IMR-90 (cell line): ENCODE measurements around the gene ZNF407. TPM values are rescaled to one million over a fixed set of nuclear protein-coding genes. Genes with fewer than 3 reads are reported as not detected.

ENCODE experiments used
- ATAC-seq: fragments of 200-7000 bp; cut with Tn5 transposase; 2 replicates; pipeline ENCODE4 v1.9.1; 2020; ENCODE audit warnings: low read depth, mild to moderate bottlenecking, moderate library complexity
- BruUV-seq: library from RNA; stranded (reverse); fragments of 400-500 nt; replicated peaks from 2 replicates; lab custom pipeline; 2021; lab: Mats Ljungman, UMichigan
- CTCF ChIA-PET: fragments of 300-600 bp; formaldehyde crosslinking; extraction: SDS; loops from one replicate; lab custom pipeline; 2021; ENCODE audit warnings: antibody characterized with exemption; lab: Yijun Ruan, JAX
- POLR2A ChIA-PET: fragments of 300-600 bp; sonication (Branson Sonifier 250); formaldehyde crosslinking; loops from one replicate; lab custom pipeline; 2022; ENCODE audit warnings: antibody characterized with exemption; ENCODE audit not compliant: unreplicated experiment; lab: Charles Lee
- DNase-seq: peaks from one replicate; pipeline ENCODE4 v3.0.0; 2013
- H2AFZ ChIP-seq: replicated peaks from 2 replicates; pipeline ENCODE3; 2013; ENCODE audit warnings: low read length, mild to moderate bottlenecking; ENCODE audit not compliant: poor library complexity
- H2AK5ac ChIP-seq: 2 replicates; pipeline ENCODE4 v1.6.1; 2013; ENCODE audit warnings: low read depth, low read length, inconsistent platforms
- H2AK9ac ChIP-seq: replicated peaks from 2 replicates; pipeline ENCODE3; 2013; ENCODE audit warnings: mild to moderate bottlenecking, low read depth, low read length, moderate library complexity; ENCODE audit not compliant: poor library complexity
- H2BK120ac ChIP-seq: 2 replicates; pipeline ENCODE4 v1.6.1; 2013; ENCODE audit warnings: low read depth, low read length, inconsistent platforms
- H2BK15ac ChIP-seq: 3 replicates; pipeline ENCODE4 v1.6.1; 2013; ENCODE audit warnings: low read depth, low read length, inconsistent platforms
- H2BK20ac ChIP-seq: 2 replicates; pipeline ENCODE4 v1.6.1; 2013; ENCODE audit warnings: low read depth, mild to moderate bottlenecking, inconsistent platforms, low read length, moderate library complexity
- H2BK5ac ChIP-seq: 2 replicates; pipeline ENCODE4 v1.6.1; 2013; ENCODE audit warnings: mild to moderate bottlenecking, low read depth, low read length, inconsistent platforms; ENCODE audit not compliant: poor library complexity, severe bottlenecking
- H3K14ac ChIP-seq: replicated peaks from 2 replicates; pipeline ENCODE4 v1.6.1; 2013; ENCODE audit warnings: low read depth, low read length, inconsistent platforms
- H3K18ac ChIP-seq: 2 replicates; pipeline ENCODE4 v1.6.1; 2013; ENCODE audit warnings: low read depth, low read length, control low read depth
- H3K23ac ChIP-seq: 2 replicates; pipeline ENCODE4 v1.6.1; 2013; ENCODE audit warnings: low read depth, low read length, inconsistent platforms
- H3K27ac ChIP-seq: 2 replicates; pipeline ENCODE4 v1.5.1; 2013; ENCODE audit warnings: mild to moderate bottlenecking, control low read depth, low read length; ENCODE audit not compliant: insufficient read depth
- H3K27me3 ChIP-seq: 2 replicates; pipeline ENCODE4 v1.6.1; 2013; ENCODE audit warnings: low read length; ENCODE audit not compliant: control insufficient read depth, insufficient read depth
- H3K36me3 ChIP-seq: 2 replicates; pipeline ENCODE4 v1.6.1; 2013; ENCODE audit warnings: low read length, mixed read lengths; ENCODE audit not compliant: control insufficient read depth, insufficient read depth
- H3K4ac ChIP-seq: 2 replicates; pipeline ENCODE4 v1.6.1; 2013; ENCODE audit warnings: low read depth, low read length, inconsistent platforms
- H3K4me1 ChIP-seq: 2 replicates; pipeline ENCODE4 v1.6.1; 2013; ENCODE audit warnings: low read length, mixed read lengths; ENCODE audit not compliant: control insufficient read depth, insufficient read depth
- H3K4me2 ChIP-seq: 2 replicates; pipeline ENCODE4 v1.6.1; 2013; ENCODE audit warnings: low read depth, mild to moderate bottlenecking, control low read depth, low read length, moderate library complexity
- H3K4me3 ChIP-seq: 2 replicates; pipeline ENCODE4 v1.5.1; 2013; ENCODE audit warnings: low read depth, mild to moderate bottlenecking, control low read depth, low read length, moderate library complexity; ENCODE audit not compliant: insufficient read depth
- H3K56ac ChIP-seq: 2 replicates; pipeline ENCODE4 v1.6.1; 2013; ENCODE audit warnings: low read length, inconsistent platforms; ENCODE audit not compliant: insufficient read depth; ENCODE audit errors: extremely low read depth
- H3K79me1 ChIP-seq, 2 experiments: 2 replicates each; pipeline ENCODE4 v1.6.1; 2013; ENCODE audit warnings: low read length in 2 of 2, inconsistent platforms in 1 of 2, low read depth in 1 of 2
- H3K9ac ChIP-seq: 2 replicates; pipeline ENCODE4 v1.6.1; 2013; ENCODE audit warnings: low read depth, low read length, control low read depth
- H3K9me1 ChIP-seq: 2 replicates; pipeline ENCODE4 v1.6.1; 2013; ENCODE audit warnings: low read length, inconsistent platforms; ENCODE audit not compliant: insufficient read depth
- H3K9me3 ChIP-seq: 2 replicates; pipeline ENCODE4 v1.6.1; 2013; ENCODE audit warnings: low read length; ENCODE audit not compliant: control insufficient read depth, insufficient read depth
- H4K20me1 ChIP-seq: 2 replicates; pipeline ENCODE4 v1.6.1; 2013; ENCODE audit warnings: low read length, inconsistent platforms; ENCODE audit not compliant: insufficient read depth
- H4K5ac ChIP-seq: 2 replicates; pipeline ENCODE4 v1.6.1; 2013; ENCODE audit warnings: mild to moderate bottlenecking, low read depth, low read length, control low read depth
- H4K8ac ChIP-seq, 2 experiments: 2 replicates each; pipeline ENCODE4 v1.6.1; 2013; ENCODE audit warnings: low read depth in 2 of 2, low read length in 2 of 2, control low read depth in 1 of 2, inconsistent platforms in 1 of 2
- H4K91ac ChIP-seq: 2 replicates; pipeline ENCODE4 v1.6.1; 2013; ENCODE audit warnings: low read depth, low read length, inconsistent platforms; ENCODE audit not compliant: insufficient read depth
- MAFK ChIP-seq: IDR thresholded peaks from 2 replicates; pipeline ENCODE4 v1.6.1; 2012; ENCODE audit warnings: low read depth, low read length, improper control_type of control experiment
- NFE2L2 ChIP-seq: fragments of 150-350 bp; IDR thresholded peaks from 2 replicates; pipeline ENCODE4 v1.6.1; 2016; ENCODE audit warnings: low read depth, mild to moderate bottlenecking, low read length
- POLR2A ChIP-seq: IDR thresholded peaks from 2 replicates; pipeline ENCODE4 v1.6.1; 2012; ENCODE audit warnings: mild to moderate bottlenecking, low read depth, low read length
- RCOR1 ChIP-seq: IDR thresholded peaks from 2 replicates; pipeline ENCODE4 v1.6.1; 2012; ENCODE audit warnings: mild to moderate bottlenecking, low read length, improper control_type of control experiment; ENCODE audit not compliant: insufficient replicate concordance
- RFX5 ChIP-seq: IDR thresholded peaks from 2 replicates; pipeline ENCODE4 v1.8.0; 2012; ENCODE audit warnings: low read depth, mild to moderate bottlenecking, low read length, moderate library complexity
- WGBS, 2 experiments: methylation state at CpG; one replicate each; pipeline versions ENCODE4 v1.1.5 to v1.1.7; 2013; ENCODE audit warnings: missing lambda C conversion rate in 2 of 2; ENCODE audit not compliant: insufficient read length in 1 of 2; ENCODE audit errors: extremely low coverage in 2 of 2; 5-methylcytosine and 5-hydroxymethylcytosine counted together
- dilution Hi-C: fragments of 300-500 bp; cut with HindIII; formaldehyde crosslinking; loops from one replicate; pipeline ENCODE4 v1.14.3; 2018; ENCODE audit warnings: low sequenced_read_pairs; ENCODE audit not compliant: unreplicated experiment
- in situ Hi-C: fragments of 300-500 bp; cut with MboI; formaldehyde crosslinking; loops from 3 replicates; pipeline ENCODE4 v1.14.3; 2019; ENCODE audit warnings: low sequenced_read_pairs, inconsistent platforms, mixed read lengths
- intact Hi-C: fragments of 100-400 bp; cut with micrococcal nuclease; formaldehyde crosslinking; loops from 2 replicates; pipeline ENCODE4 v1.10.0; 2022
- polyA plus RNA-seq, 3 experiments: library from polyadenylated mRNA; depleted of rRNA; stranded (reverse); fragments of >200 nt; gene quantifications; 2 replicates each; pipeline ENCODE4 v1.2.3, GENCODE V29; 2012; ENCODE audit warnings: low replicate concordance in 1 of 3
- total RNA-seq: library from RNA; depleted of rRNA; stranded (reverse); fragments of >200 nt; gene quantifications from 2 replicates; pipeline ENCODE4 v1.2.3, GENCODE V29; 2012
- TF ChIP-seq, protein P1 (sequence below): fragments of 150-350 bp; IDR thresholded peaks from 2 replicates; pipeline ENCODE4 v1.6.1; 2017; ENCODE audit warnings: mild to moderate bottlenecking, antibody characterized with exemption, low read length, low read depth

Gene ZNF407
- total and polyA plus RNA-seq, 2 of the 4 experiments (the other 2 are of a cell fraction) = 3.1 to 20.1 TPM

DNA sequence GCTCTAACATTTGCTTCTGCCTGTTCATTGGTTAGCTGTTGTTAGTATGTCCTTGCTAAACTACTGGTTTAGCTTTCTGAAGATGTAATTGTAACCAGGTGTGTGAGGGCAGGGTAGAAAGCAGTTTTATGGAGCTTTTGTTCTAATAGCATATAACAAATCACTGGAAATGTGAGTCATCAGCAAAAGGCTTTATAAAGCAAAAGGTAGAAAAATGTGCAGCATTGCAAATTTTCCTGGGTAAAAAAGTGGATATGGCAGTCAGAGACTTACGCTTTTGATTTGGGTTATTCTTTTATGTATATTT, 85.3 kb downstream of the ZNF407 start:
- Histone ChIP-seq H3K9me3 (0 out of 2 replicates have a peak, but pooled peaks cover under 1% of the 10 kb centered on the region), H3K18ac (no peak overlapping the region), H2BK15ac (no peak overlapping the region), H2AK5ac (no peak overlapping the region), H3K9ac (no peak overlapping the region), H3K4me2 (no peak overlapping the region), H2AK9ac (no peak overlapping the region), H3K4me1 (0 out of 2 replicates have a peak, but pooled peaks cover 2% of the 10 kb centered on the region), H3K4me3 (no peak overlapping the region), H3K23ac (no peak overlapping the region), H4K5ac (no peak overlapping the region), H3K56ac (no peak overlapping the region), H2AFZ (no peak overlapping the region), H3K27ac (no peak overlapping the region), H3K9me1 (peaks cover 4% of the 10 kb centered on the region; the same call in 1 of the 2 replicates), H2BK120ac (no peak overlapping the region), H3K36me3 (peaks cover 6% of the 10 kb centered on the region), H2BK5ac (no peak overlapping the region), H3K27me3 (no peaks in the 10 kb centered on the region), H3K79me1 (peaks cover 4 to 12% of the 10 kb centered on the region in 2 experiments; a peak in 3 of 4 replicates), H4K8ac (no peak overlapping the region), H4K20me1 (no peaks in the 10 kb centered on the region), H2BK20ac (no peak overlapping the region), H3K4ac (no peak overlapping the region; the same call in 1 of the 2 replicates), H4K91ac (no peak overlapping the region), H3K14ac (no peak overlapping the region)
- in situ Hi-C loops = no loop called here
- ATAC-seq (no peak; the same call in 1 of the 2 replicates), DNase-seq (peak; percentile 44)
- BruUV-seq = no TSS peak
- no CpG with 5 or more reads among the region's 1 CpG for WGBS, 2 experiments
- dilution Hi-C loops = no loop called here
- ChIA-PET CTCF (interaction anchor here (1.0 kb wide), 1 partner anchor 10 kb away, joined by 3 read pairs; no protein-coding TSS in a partner anchor), POLR2A (no interaction called here)
- TF ChIP-seq NFE2L2 (no peak), MAFK (no peak; the same call in 1 of the 2 replicates), RFX5 (no peak), POLR2A (no peak), RCOR1 (no peak)
- TF ChIP-seq, protein P1, sequence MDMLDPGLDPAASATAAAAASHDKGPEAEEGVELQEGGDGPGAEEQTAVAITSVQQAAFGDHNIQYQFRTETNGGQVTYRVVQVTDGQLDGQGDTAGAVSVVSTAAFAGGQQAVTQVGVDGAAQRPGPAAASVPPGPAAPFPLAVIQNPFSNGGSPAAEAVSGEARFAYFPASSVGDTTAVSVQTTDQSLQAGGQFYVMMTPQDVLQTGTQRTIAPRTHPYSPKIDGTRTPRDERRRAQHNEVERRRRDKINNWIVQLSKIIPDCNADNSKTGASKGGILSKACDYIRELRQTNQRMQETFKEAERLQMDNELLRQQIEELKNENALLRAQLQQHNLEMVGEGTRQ = no peak
- intact Hi-C loops = no loop called here
